Measurements from ENCODE around the gene TSPAN17.

TSPAN17 gene

DNA sequence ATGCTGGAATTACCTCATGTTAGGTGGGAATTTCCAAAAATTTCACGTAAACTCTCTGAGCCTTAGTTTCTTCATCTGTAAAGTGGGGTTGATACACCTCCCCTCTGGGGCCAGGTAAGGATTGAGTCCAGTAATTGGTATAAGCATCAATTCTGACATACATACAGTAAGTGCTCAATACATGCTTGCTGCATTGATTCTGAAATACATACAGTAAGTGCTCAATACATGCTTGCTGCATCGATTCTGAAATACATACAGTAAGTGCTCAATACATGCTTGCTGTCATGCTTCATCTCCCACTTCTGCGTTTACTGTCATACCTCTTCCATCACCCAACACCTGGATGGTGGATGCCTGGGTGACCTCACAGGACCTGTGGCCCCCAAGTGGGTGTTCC, 57.1 kb downstream of the TSPAN17 start:
- H3K27me3 Mint-ChIP-seq: peaks cover 36% of the 10 kb centered on the region
- H3K36me3 Mint-ChIP-seq (ENCODE audit: low read depth): no peaks in the 10 kb centered on the region
- H3K27ac Mint-ChIP-seq: no peak overlapping the region
- H3K4me3 Mint-ChIP-seq: no peak overlapping the region
- H3K4me1 Mint-ChIP-seq (ENCODE audit: low read depth): no peaks in the 10 kb centered on the region
- no peaks in the 10 kb centered on the region for H3K9me3 Mint-ChIP-seq

- Mint-ChIP-seq H3K4me3 (no peak overlapping the region), H3K4me1 (ENCODE audit: low read depth) (no peaks in the 10 kb centered on the region), H3K9me3 (no peaks in the 10 kb centered on the region), H3K27me3 (peaks cover 34% of the 10 kb centered on the region), H3K27ac (no peak overlapping the region), H3K36me3 (ENCODE audit: low read depth) (no peaks in the 10 kb centered on the region)
Observed at GRCh38 chr5:176704817-176705216, 57.5 kb downstream of the TSPAN17 start.

Measured in stimulated activated naive CD8-positive, alpha-beta T cell treated with anti-CD3 and anti-CD28 coated beads, Interleukin-15, Interleukin-2, amounts not matched to agents 100 ng/mL and 50 ng/mL, for 24 hours (primary cell).